ENCODE measurements around the gene CACNA2D3. TPM values are rescaled to one million over a fixed set of nuclear protein-coding genes. Genes with fewer than 3 reads are reported as not detected.

CACNA2D3 gene
- total RNA-seq, 1 donor = 4.3 TPM

- TF ChIP-seq CTCF (IDR thresholded peaks at IDR 0.05; ENCODE audit: insufficient read depth, low read depth, low read length) = no peak
- DNase-seq (ENCODE audit: low read depth) = no peak
Measured at GRCh38 chr3:54759166-54759565, 636.8 kb downstream of the CACNA2D3 start.

DNA sequence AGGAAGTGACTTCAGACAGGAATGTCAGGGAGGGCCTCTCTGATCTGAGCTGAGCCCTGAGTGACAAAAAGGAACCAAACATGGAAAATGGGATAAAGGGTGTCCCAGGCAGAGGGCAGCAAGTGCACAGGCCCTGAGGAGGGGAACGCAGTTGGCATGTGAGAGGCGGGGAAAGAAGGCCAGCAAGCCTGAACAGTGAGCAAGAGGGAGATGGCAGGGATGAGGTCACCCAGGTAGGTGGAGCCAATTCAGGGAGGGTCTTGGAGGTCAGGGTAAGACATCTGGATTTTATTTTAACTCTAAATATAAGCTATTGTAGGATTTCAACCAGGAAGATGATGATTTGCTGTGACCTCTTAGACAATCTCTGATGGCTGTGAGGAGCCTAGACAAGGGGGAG lies 637.8 kb downstream of the CACNA2D3 start:
- TF ChIP-seq CTCF (IDR thresholded peaks at IDR 0.05; ENCODE audit: insufficient read depth, low read depth, low read length) = no peak
- no peak for DNase-seq (ENCODE audit: low read depth)

More at GRCh38 chr3:54759166-54759565, 636.8 kb downstream of the CACNA2D3 start:
- no peak overlapping the region for H3K4me3 ChIP-seq (ENCODE audit: low read depth, low read length)

GRCh38 chr3:54761637-54762036 lies 639.3 kb downstream of the CACNA2D3 start:
- TF ChIP-seq CTCF (IDR thresholded peaks at IDR 0.05; ENCODE audit: insufficient read depth, low read depth, low read length) = no peak
- H3K4me3 ChIP-seq (ENCODE audit: low read depth, low read length) = no peak overlapping the region
- DNase-seq (ENCODE audit: low read depth) = no peak

More for the DNA sequence above, 637.8 kb downstream of the CACNA2D3 start:
- H3K4me3 ChIP-seq (ENCODE audit: low read depth, low read length) = no peak overlapping the region

GRCh38 chr3:54764911-54765310 lies 642.6 kb downstream of the CACNA2D3 start:
- no peak overlapping the region for H3K4me3 ChIP-seq (ENCODE audit: low read depth, low read length)
- no peak for DNase-seq (ENCODE audit: low read depth)
- TF ChIP-seq CTCF (IDR thresholded peaks at IDR 0.05; ENCODE audit: insufficient read depth, low read depth, low read length) = no peak

DNA sequence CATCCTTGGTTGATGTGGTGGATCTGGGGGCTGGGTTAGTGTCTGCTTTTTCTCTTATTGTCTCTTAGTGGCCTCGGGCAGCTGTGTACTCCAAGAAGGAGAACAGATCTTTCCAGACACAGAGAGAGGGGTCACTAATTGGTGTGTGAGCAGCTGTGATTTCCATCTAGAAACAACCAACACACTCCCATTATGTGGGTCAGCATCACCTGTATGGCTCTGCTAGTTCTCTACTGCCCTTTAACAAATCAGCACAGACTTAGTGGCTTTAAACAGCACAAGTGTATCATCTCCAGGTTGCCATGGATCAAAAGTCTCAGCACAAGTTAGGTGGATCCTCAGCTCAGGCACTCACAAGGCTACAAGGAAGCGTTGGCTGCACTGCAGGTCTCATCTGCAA lies 648.7 kb downstream of the CACNA2D3 start:
- no peak for TF ChIP-seq CTCF (IDR thresholded peaks at IDR 0.05; ENCODE audit: insufficient read depth, low read depth, low read length)
- H3K4me3 ChIP-seq (ENCODE audit: low read depth, low read length) = no peak overlapping the region
- DNase-seq (ENCODE audit: low read depth) = no peak

DNA sequence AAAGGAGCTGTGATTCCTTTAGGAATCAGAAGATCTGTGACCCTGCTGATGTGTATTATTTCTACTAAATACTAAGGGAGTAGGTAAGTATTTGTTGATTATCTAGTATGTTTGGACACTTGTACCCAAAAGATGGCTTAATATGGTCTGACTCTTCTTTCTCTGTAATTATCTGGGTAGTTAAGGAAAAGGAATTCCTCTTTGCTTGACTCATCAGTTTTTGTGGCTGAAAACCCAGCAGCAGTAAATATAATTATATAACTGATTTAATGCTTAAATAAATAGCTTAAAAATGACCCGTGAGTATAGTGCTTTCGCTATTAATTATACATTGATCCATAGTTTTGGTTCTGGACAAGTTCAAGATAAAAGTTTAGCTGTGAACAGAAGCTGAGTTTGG lies 649.7 kb downstream of the CACNA2D3 start:
- no peak for TF ChIP-seq CTCF (IDR thresholded peaks at IDR 0.05; ENCODE audit: insufficient read depth, low read depth, low read length)
- DNase-seq (ENCODE audit: low read depth) = no peak
- H3K4me3 ChIP-seq (ENCODE audit: low read depth, low read length) = no peak overlapping the region

GRCh38 chr3:54772746-54773145 lies 650.4 kb downstream of the CACNA2D3 start:
- no peak overlapping the region for H3K4me3 ChIP-seq (ENCODE audit: low read depth, low read length)
- DNase-seq (ENCODE audit: low read depth) = no peak
- no peak for TF ChIP-seq CTCF (IDR thresholded peaks at IDR 0.05; ENCODE audit: insufficient read depth, low read depth, low read length)
